HCT116 (cell line): ENCODE data around the gene NOS3. TPM values are rescaled to one million over a fixed set of nuclear protein-coding genes. Genes with fewer than 3 reads are reported as not detected.

Experiments
- ATAC-seq: fragments of 200-7000 bp; cut with Tn5 transposase; 2 replicates; pipeline ENCODE4 v1.9.1; 2020; ENCODE audit warnings: mild to moderate bottlenecking, moderate library complexity
- BruUV-seq: library from RNA; stranded (reverse); fragments of 400-500 nt; replicated peaks from 2 replicates; lab custom pipeline; 2021; lab: Mats Ljungman, UMichigan
- CTCF ChIA-PET: fragments of 300-600 bp; sonication (Branson Sonifier 250); formaldehyde crosslinking; loops from one replicate; lab custom pipeline; 2021; ENCODE audit warnings: antibody characterized with exemption; lab: Charles Lee
- POLR2A ChIA-PET: fragments of 300-600, 350-600 bp; sonication (Branson Sonifier 250); formaldehyde crosslinking; loops from one replicate; lab custom pipeline; 2021; ENCODE audit warnings: antibody characterized with exemption; lab: Charles Lee
- RAD21 ChIA-PET, 2 experiments: fragments of 300-600 bp; sonication (Branson Sonifier 250); formaldehyde crosslinking; loops; one replicate each; lab custom pipeline; 2023; ENCODE audit warnings: low total read pairs in 2 of 2; ENCODE audit not compliant: uncharacterized antibody in 2 of 2, unreplicated experiment in 2 of 2, low non-redundant PET in 1 of 2; lab: Charles Lee
- DNase-seq: peaks from one replicate; pipeline ENCODE4 v3.0.0-alpha.2; 2010; ENCODE audit warnings: low read depth, low spot score
- H2AFZ ChIP-seq: fragments of 200-600 bp; shearing (Covaris generic), sonication (generic); 2 replicates; pipeline ENCODE4 v1.6.1; 2017; ENCODE audit warnings: low read depth, mixed run types, mixed read lengths, antibody characterized with exemption, low read length; ENCODE audit not compliant: poor library complexity, severe bottlenecking
- H3K27ac ChIP-seq: 2 replicates; pipeline ENCODE4 v1.5.1; 2012; ENCODE audit warnings: low read depth, low read length
- H3K27me3 ChIP-seq: fragments of 200-600 bp; sonication (generic); 2 replicates; pipeline ENCODE4 v1.6.1; 2016; ENCODE audit warnings: mixed run types, low read length, mixed read lengths; ENCODE audit not compliant: insufficient read depth
- H3K36me3 ChIP-seq, 2 experiments: fragments of 200-500 bp in 1 of 2; fragments of 200-600 bp in 1 of 2; sonication (Bioruptor generic) in 1 of 2; sonication (generic) in 1 of 2; 2 replicates each; pipeline versions ENCODE4 v1.5.1 to v1.6.1; 2014 to 2016; ENCODE audit warnings: low read length in 2 of 2, inconsistent platforms in 1 of 2, mixed read lengths in 1 of 2, mixed run types in 1 of 2; ENCODE audit not compliant: insufficient read depth in 2 of 2, control insufficient read depth in 1 of 2
- H3K4me1 ChIP-seq, 2 experiments: fragments of 200-600 bp in 1 of 2; sonication (generic) in 1 of 2; 2 replicates each; pipeline versions ENCODE4 v1.5.1 to v1.6.1; 2012 to 2017; ENCODE audit warnings: low read length in 2 of 2, inconsistent platforms in 1 of 2, mild to moderate bottlenecking in 1 of 2, mixed read lengths in 1 of 2, mixed run types in 1 of 2, moderate library complexity in 1 of 2; ENCODE audit not compliant: insufficient read depth in 2 of 2, control insufficient read depth in 1 of 2
- H3K4me2 ChIP-seq: fragments of 200-600 bp; sonication (generic); 2 replicates; pipeline ENCODE4 v1.6.1; 2017; ENCODE audit warnings: mixed run types, low read length, mixed read lengths
- H3K4me3 ChIP-seq, 2 experiments: fragments of 200-600 bp in 1 of 2; sonication (generic) in 1 of 2; replicated peaks in 1 of 2; 2 replicates each; pipeline ENCODE4 v1.5.1; 2011 to 2016; ENCODE audit warnings: low read length in 2 of 2, control low read depth in 1 of 2, low read depth in 1 of 2, mild to moderate bottlenecking in 1 of 2, mixed read lengths in 1 of 2, mixed run types in 1 of 2
- H3K79me2 ChIP-seq: fragments of 200-600 bp; sonication (generic); 2 replicates; pipeline ENCODE4 v1.6.1; 2017; ENCODE audit warnings: mild to moderate bottlenecking, mixed run types, low read length, moderate library complexity, mixed read lengths; ENCODE audit not compliant: insufficient read depth
- H3K9ac ChIP-seq: fragments of 200-600 bp; sonication (generic); 2 replicates; pipeline ENCODE4 v1.6.1; 2016; ENCODE audit warnings: low read length, mixed read lengths
- H3K9me2 ChIP-seq: fragments of 200-600 bp; sonication (generic), shearing (Covaris generic); 2 replicates; pipeline ENCODE4 v1.6.1; 2017; ENCODE audit warnings: mixed run types, mild to moderate bottlenecking, moderate library complexity; ENCODE audit not compliant: insufficient read depth
- H3K9me3 ChIP-seq, 2 experiments: fragments of 200-500 bp in 1 of 2; fragments of 200-600 bp in 1 of 2; sonication (Bioruptor generic) in 1 of 2; sonication (generic) in 1 of 2; 2 replicates each; pipeline ENCODE4 v1.6.1; 2014 to 2017; ENCODE audit warnings: low read length in 2 of 2, mixed read lengths in 2 of 2, inconsistent platforms in 1 of 2, low read depth in 1 of 2, mild to moderate bottlenecking in 1 of 2, mixed run types in 1 of 2, moderate library complexity in 1 of 2; ENCODE audit not compliant: control insufficient read depth in 1 of 2, insufficient read depth in 1 of 2
- H4K20me1 ChIP-seq: fragments of 200-600 bp; sonication (generic), shearing (Covaris generic); 2 replicates; pipeline ENCODE4 v1.6.1; 2017; ENCODE audit warnings: mixed run types, mild to moderate bottlenecking, moderate library complexity; ENCODE audit not compliant: insufficient read depth
- CEBPB ChIP-seq: IDR thresholded peaks from 2 replicates; pipeline ENCODE4 v1.6.1; 2012; ENCODE audit warnings: low read depth
- EGR1 ChIP-seq: IDR thresholded peaks from 2 replicates; pipeline ENCODE4 v1.6.1; 2012; ENCODE audit warnings: low read depth
- ELF1 ChIP-seq: IDR thresholded peaks from 2 replicates; pipeline ENCODE4 v1.6.1; 2012; ENCODE audit warnings: low read depth, borderline replicate concordance
- EZH2 ChIP-seq: fragments of 200-600 bp; sonication (generic); IDR thresholded peaks from 2 replicates; pipeline ENCODE4 v1.6.1; 2017; ENCODE audit warnings: antibody characterized with exemption, mixed run types
- EZH2phosphoT487 ChIP-seq: fragments of 200-600 bp; IDR thresholded peaks from 2 replicates; pipeline ENCODE4 v1.6.1; 2018; ENCODE audit warnings: antibody characterized with exemption, borderline replicate concordance
- FOSL1 ChIP-seq: IDR thresholded peaks from 2 replicates; pipeline ENCODE4 v1.6.1; 2012; ENCODE audit warnings: low read depth
- JUND ChIP-seq: IDR thresholded peaks from 2 replicates; pipeline ENCODE4 v1.6.1; 2012
- POLR2AphosphoS5 ChIP-seq: IDR thresholded peaks from 2 replicates; pipeline ENCODE4 v1.6.1; 2011; ENCODE audit warnings: mild to moderate bottlenecking, low read depth, low read length, moderate library complexity
- RAD21 ChIP-seq: IDR thresholded peaks from 2 replicates; pipeline ENCODE4 v1.6.1; 2012; ENCODE audit warnings: low read depth, mild to moderate bottlenecking
- SIN3A ChIP-seq: IDR thresholded peaks from 2 replicates; pipeline ENCODE4 v1.6.1; 2012; ENCODE audit warnings: low read depth
- SRF ChIP-seq: IDR thresholded peaks from 2 replicates; pipeline ENCODE4 v1.6.1; 2012; ENCODE audit warnings: low read depth
- YY1 ChIP-seq: IDR thresholded peaks from 2 replicates; pipeline ENCODE4 v1.6.1; 2011; ENCODE audit warnings: low read length, low read depth, moderate library complexity, mild to moderate bottlenecking; ENCODE audit not compliant: insufficient replicate concordance; ENCODE audit errors: extremely low read depth
- ZFX ChIP-seq: fragments of 450-650 bp; IDR thresholded peaks from 2 replicates; pipeline ENCODE4 v1.6.1; 2017
- intact Hi-C: fragments of 100-400 bp; cut with micrococcal nuclease; formaldehyde crosslinking; loops from 2 replicates; pipeline ENCODE4 v1.10.0; 2022
- total RNA-seq: library from RNA; stranded (reverse); gene quantifications from one replicate; pipeline ENCODE4 v1.2.1, GENCODE V29; 2021; ENCODE audit not compliant: unreplicated experiment
- TF ChIP-seq, protein P1 (sequence below): IDR thresholded peaks from 2 replicates; pipeline ENCODE4 v1.6.1; 2012
- TF ChIP-seq, protein P2 (sequence below): IDR thresholded peaks from 2 replicates; pipeline ENCODE4 v1.6.1; 2012
- TF ChIP-seq, protein P3 (sequence below): IDR thresholded peaks from 2 replicates; pipeline ENCODE4 v1.6.1; 2012; ENCODE audit warnings: low read depth

The NOS3 gene
- total RNA-seq, 1 experiment from 2014 or later, result 35.8 TPM

DNA sequence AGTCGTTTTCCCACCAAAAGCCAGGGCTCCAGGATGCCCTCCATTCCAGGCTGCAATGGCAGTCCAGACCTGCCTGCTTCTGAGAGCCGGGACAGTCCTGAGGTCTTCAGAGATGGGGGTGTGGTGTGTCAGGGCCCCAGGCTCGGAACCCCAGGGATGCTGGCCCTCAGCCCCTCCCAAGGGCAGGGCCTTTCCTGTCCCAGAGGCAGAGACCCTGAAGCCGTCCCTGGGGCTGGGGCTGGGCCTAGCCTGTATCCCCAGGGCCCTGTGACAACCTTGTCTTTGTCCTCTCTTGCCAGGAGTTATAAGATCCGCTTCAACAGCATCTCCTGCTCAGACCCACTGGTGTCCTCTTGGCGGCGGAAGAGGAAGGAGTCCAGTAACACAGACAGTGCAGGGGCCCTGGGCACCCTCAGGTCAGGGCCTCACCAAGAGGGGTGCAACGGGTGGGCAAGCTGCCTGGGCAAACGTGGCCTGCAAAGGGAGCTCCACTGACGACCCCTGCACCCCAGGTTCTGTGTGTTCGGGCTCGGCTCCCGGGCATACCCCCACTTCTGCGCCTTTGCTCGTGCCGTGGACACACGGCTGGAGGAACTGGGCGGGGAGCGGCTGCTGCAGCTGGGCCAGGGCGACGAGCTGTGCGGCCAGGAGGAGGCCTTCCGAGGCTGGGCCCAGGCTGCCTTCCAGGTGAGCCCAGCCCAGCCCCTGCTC lies 15.9 kb downstream of the NOS3 start:
- H3K27ac ChIP-seq, result no peak overlapping the region
- peaks cover 4% of the 10 kb centered on the region; the same call in 1 of the 2 replicates for H3K79me2 ChIP-seq
- H3K9ac ChIP-seq, result no peak overlapping the region
- no peaks in the 10 kb centered on the region for H3K27me3 ChIP-seq
- no peaks in the 10 kb centered on the region for H4K20me1 ChIP-seq
- H3K9me2 ChIP-seq, result no peaks in the 10 kb centered on the region
- H3K36me3 ChIP-seq, result no peaks in the 10 kb centered on the region
- TF ChIP-seq ELF1 (no peak), YY1 (no peak), ZFX (no peak), EZH2 (no peak), EGR1 (no peak), POLR2AphosphoS5 (no peak), RAD21 (no peak), CEBPB (no peak), SRF (no peak), SIN3A (no peak), JUND (no peak), FOSL1 (no peak), EZH2phosphoT487 (no peak)
- TF ChIP-seq, protein P1, sequence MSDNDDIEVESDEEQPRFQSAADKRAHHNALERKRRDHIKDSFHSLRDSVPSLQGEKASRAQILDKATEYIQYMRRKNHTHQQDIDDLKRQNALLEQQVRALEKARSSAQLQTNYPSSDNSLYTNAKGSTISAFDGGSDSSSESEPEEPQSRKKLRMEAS, result no peak
- TF ChIP-seq, protein P2, sequence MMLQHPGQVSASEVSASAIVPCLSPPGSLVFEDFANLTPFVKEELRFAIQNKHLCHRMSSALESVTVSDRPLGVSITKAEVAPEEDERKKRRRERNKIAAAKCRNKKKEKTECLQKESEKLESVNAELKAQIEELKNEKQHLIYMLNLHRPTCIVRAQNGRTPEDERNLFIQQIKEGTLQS, result no peak
- TF ChIP-seq, protein P3, sequence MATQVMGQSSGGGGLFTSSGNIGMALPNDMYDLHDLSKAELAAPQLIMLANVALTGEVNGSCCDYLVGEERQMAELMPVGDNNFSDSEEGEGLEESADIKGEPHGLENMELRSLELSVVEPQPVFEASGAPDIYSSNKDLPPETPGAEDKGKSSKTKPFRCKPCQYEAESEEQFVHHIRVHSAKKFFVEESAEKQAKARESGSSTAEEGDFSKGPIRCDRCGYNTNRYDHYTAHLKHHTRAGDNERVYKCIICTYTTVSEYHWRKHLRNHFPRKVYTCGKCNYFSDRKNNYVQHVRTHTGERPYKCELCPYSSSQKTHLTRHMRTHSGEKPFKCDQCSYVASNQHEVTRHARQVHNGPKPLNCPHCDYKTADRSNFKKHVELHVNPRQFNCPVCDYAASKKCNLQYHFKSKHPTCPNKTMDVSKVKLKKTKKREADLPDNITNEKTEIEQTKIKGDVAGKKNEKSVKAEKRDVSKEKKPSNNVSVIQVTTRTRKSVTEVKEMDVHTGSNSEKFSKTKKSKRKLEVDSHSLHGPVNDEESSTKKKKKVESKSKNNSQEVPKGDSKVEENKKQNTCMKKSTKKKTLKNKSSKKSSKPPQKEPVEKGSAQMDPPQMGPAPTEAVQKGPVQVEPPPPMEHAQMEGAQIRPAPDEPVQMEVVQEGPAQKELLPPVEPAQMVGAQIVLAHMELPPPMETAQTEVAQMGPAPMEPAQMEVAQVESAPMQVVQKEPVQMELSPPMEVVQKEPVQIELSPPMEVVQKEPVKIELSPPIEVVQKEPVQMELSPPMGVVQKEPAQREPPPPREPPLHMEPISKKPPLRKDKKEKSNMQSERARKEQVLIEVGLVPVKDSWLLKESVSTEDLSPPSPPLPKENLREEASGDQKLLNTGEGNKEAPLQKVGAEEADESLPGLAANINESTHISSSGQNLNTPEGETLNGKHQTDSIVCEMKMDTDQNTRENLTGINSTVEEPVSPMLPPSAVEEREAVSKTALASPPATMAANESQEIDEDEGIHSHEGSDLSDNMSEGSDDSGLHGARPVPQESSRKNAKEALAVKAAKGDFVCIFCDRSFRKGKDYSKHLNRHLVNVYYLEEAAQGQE, result no peak
- H3K4me2 ChIP-seq, result no peak overlapping the region
- no peaks in the 10 kb centered on the region for H3K9me3 ChIP-seq
- DNase-seq (no peak), ATAC-seq (no peak)
- intact Hi-C loops, result no loop called here
- no TSS peak for BruUV-seq
- ChIA-PET CTCF (interaction anchor here (1.1 to 5.4 kb wide), 2 partner anchors 13 to 38 kb away, joined by 4 to 59 read pairs; no protein-coding TSS in a partner anchor), RAD21 (no interaction called here), POLR2A (no interaction called here)
- peaks cover 16 to 36% of the 10 kb centered on the region in 2 experiments; a peak in 3 of 4 replicates for H3K4me1 ChIP-seq
- no peak overlapping the region for H2AFZ ChIP-seq
- H3K4me3 ChIP-seq, result no peak overlapping the region
